8988T (cell line): Measurements from ENCODE around the gene GFM1.

Experiments
- DNase-seq: peaks from one replicate; pipeline ENCODE4 v3.0.0; 2011

GFM1 gene

GRCh38 chr3:158728851-158729250, 84.5 kb downstream of the GFM1 start:
- no peak for DNase-seq

GRCh38 chr3:158731486-158731885, 87.2 kb downstream of the GFM1 start:
- DNase-seq: no peak

DNA sequence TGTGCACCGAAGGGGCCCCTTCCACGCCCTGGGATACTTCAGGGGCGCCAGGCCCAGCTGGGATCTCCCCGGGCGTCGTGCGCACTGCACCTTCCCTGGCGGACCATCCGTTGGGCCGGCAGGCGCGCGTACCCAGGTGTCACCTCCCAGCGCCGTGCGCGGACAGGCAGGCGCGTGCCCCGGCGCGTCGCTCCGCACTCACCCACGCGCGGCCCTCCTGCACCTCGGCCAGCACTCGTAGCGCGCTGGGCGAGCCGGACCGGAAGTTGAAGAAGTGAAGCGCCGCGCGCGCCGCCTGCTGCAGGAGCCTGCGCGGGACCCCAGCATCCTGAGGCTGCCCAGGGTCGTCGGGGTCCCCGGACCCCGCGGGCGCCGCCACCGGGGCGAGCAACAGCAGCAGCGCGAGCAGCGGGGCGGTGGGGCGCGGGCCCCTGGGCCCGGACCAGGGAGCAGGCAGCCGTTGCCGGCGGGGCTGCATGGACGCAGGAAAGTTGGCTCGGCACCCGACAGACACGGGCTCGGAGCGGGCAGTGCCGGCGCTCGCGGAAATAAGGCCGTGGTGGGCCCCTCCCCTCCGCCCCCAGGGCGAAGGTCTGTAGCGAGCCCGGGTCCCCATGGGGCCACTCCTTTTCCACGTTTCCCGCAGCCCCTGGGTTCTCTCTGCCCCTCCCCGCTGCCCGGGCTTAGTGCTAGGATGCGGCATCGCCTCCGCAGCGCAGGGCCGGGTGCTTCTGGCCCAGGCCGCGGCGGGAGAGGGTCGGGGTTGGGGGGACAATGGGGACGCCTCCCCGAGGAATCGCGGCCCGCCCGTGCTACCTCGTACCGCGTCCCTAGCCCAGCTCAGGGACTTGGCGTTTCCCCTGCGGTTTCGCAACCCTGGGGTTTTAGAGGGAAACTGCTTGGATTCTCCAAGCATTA, 87.9 kb downstream of the GFM1 start, which contains the start of gene RARRES1:
TSS of gene RARRES1 (minus strand) at position 520 of the 918 bp plus-strand sequence. CDS start at position 478, 42 bp downstream.
- no peak for DNase-seq

GRCh38 chr3:158732856-158733200, 88.5 kb downstream of the GFM1 start:
- no peak for DNase-seq

GRCh38 chr3:158733656-158734055, 89.3 kb downstream of the GFM1 start:
- DNase-seq: no peak

DNA sequence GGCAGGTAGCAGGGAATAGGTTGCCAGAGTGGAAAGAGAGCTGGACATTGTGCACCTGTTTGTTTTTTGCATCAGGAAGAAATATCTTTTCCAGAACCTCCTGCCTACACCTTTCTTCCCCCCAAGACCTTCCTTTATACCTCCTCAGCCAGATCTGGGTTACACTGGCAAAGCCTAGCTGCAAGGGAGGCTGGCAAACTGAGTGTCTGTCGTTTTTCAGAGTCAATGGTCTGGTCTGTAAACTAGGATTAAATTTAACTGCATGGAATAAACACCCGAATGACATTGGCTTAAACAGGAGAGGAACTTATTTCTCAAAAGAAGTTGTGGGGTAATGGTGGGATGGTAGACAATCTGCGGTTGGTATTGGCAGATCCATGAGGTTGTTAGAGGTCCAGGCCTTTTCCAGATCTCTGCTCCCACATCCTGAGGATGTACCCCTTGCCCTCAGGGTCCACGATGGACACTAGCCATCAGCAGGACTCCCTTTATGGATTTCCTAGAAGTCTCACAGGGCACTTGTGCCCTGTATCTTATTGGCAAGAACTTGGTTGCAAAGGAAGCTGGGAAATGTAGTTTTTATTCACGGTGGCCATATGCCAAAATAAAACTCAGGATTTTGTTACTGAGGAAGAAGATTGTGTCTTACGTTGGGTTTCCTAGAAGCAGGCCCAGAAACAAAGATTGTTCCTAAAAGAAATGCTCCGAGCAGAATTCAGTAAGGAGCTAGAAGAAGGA, 91.1 kb downstream of the GFM1 start:
- DNase-seq: no peak

DNA sequence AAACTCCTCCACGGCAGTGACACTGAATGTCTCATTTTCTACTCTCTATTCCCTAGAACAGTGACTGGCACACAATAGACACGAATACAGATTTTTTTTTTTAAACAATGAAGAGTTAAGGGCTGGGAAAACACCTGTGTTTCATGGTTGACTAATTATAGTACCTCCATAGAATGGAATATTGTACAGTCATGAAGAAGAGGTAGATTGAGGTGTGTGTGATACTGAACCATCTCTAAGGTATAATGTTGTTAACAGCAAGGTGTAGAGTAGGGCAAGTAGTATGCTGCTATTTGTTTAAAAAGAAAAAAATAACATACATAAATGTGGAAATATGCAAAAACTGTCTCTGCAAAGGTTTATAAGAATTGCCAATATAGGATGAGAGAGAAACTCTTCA, 93.1 kb downstream of the GFM1 start:
- DNase-seq: no peak

GRCh38 chr3:158737976-158738615, 93.8 kb downstream of the GFM1 start:
- DNase-seq: no peak

DNA sequence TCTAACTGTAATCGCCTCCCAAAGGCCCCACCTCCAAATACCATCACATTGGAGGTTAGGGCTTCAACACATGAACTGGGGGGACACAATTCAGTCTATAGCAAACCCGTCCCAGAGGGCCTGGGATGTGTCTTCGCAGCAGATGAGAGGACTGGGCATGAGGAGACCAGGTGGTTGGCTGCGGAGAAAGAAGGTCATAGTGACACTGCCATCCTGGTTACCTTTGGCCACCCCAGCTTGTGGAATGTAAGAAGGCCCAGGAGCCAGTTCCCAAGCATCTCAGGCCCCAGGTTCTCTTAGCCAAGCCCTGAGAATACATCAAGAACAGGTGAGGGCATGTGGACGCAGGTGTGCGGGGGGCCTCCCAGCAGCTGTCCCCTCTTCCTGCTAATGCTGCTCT, 94.3 kb downstream of the GFM1 start:
- no peak for DNase-seq

DNA sequence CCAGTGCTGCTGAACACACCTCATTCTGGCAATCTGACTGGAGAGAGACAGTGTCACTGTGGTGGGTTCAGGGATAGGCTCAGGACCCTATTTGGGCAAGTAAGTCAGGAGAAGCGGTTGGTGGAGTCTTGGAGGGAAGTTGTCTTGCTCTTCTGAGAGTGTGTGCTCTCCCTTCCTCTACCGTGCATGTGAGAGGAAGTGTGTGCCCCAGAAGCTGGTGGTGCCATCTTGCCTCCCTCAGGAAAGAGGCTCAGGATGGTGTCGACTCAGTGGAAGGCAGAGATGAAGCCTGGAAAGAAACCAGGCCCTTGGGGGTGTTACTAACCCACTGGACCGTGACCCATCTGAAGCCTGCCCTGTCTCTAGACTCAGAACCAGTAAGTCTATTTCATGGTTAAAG, 94.8 kb downstream of the GFM1 start:
- DNase-seq: no peak

- no peak for DNase-seq
Observed at GRCh38 chr3:158739661-158740060, 95.3 kb downstream of the GFM1 start.
